SK-N-MC (cell line): ENCODE results near the gene KRT6C.

Experiments
- DNase-seq: peaks from one replicate; pipeline ENCODE4 v3.0.0-alpha.2; 2011; ENCODE audit warnings: low read depth, low spot score
- H3K27ac ChIP-seq: fragments of 200-600 bp; sonication (generic); 2 replicates; pipeline ENCODE4 v1.5.1; 2016; ENCODE audit warnings: mixed run types
- H3K36me3 ChIP-seq: fragments of 200-600 bp; sonication (generic); 2 replicates; pipeline ENCODE4 v1.6.1; 2017; ENCODE audit warnings: antibody characterized with exemption, low read length, mixed read lengths; ENCODE audit not compliant: insufficient read depth
- H3K4me3 ChIP-seq: fragments of 200-600 bp; sonication (generic); 2 replicates; pipeline ENCODE4 v1.5.1; 2016
- H3K9ac ChIP-seq: fragments of 200-600 bp; sonication (generic); 2 replicates; pipeline ENCODE4 v1.8.0; 2017; ENCODE audit warnings: mixed run types, mixed read lengths; ENCODE audit not compliant: insufficient read length
- H3K9me3 ChIP-seq: fragments of 200-600 bp; sonication (generic); 2 replicates; pipeline ENCODE4 v1.6.1; 2017; ENCODE audit warnings: low read depth, mild to moderate bottlenecking, antibody characterized with exemption, low read length, moderate library complexity, mixed read lengths
- EZH2 ChIP-seq: fragments of 200-600 bp; sonication (generic); IDR thresholded peaks from one replicate; pipeline ENCODE4 v1.6.1; 2017; ENCODE audit warnings: antibody characterized with exemption
- FOXP2 ChIP-seq: optimal IDR thresholded peaks from 2 replicates; pipeline ENCODE3; 2011; ENCODE audit warnings: mild to moderate bottlenecking, moderate library complexity; ENCODE audit not compliant: insufficient read depth; ENCODE audit errors: extremely low read length, control extremely low read depth
- POLR2AphosphoS5 ChIP-seq: IDR thresholded peaks from 2 replicates; pipeline ENCODE4 v1.6.1; 2012; ENCODE audit warnings: mild to moderate bottlenecking, low read depth, low read length, borderline replicate concordance

KRT6C gene

DNA sequence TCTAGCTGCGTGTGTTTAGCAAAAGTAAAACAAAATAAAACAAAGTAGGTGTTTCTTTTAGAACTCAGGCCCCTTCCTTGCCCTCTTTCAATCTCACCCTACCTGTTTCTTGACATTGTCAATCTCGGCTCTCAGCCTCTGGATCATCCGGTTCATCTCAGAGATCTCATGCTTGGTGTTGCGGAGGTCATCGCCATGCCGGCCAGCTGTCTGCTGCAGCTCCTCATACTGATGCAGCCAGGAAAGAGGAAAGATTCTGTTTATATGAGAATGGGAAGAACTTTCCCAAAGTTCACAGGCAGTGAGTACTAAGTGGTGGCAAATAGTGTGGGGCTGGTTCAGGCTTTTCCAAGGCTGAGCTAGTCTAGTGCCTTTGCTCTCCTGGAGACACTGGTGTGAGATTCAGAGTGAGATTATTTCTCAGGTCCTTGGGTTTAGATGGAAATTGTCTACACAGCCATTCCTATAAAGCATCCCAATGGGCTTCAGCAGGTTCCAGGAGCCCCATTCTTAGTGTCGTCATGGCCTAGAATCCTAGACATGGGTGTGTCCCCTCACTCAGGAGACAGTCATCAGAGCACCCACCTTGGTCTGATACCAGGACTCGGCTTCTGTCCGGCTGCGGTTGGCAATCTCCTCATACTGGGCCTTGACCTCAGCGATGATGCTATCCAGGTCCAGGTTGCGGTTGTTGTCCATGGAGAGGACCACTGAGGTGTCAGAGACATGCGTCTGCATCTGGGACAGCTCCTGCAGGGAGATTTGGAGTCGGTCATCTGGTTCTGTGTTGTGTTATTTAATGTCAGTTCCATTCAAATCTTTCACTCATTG lies 43.6 kb upstream of the KRT6C start:
- no peaks in the 10 kb centered on the region for H3K36me3 ChIP-seq
- no peak overlapping the region for H3K4me3 ChIP-seq
- H3K9me3 ChIP-seq: no peaks in the 10 kb centered on the region
- DNase-seq: no peak
- TF ChIP-seq FOXP2: no peak
- TF ChIP-seq POLR2AphosphoS5: no peak
- TF ChIP-seq EZH2: no peak
- H3K27ac ChIP-seq: no peak overlapping the region
- no peak overlapping the region for H3K9ac ChIP-seq

GRCh38 chr12:52515927-52516831 lies 42.6 kb upstream of the KRT6C start:
- DNase-seq: no peak
- TF ChIP-seq EZH2: no peak
- no peak for TF ChIP-seq FOXP2
- TF ChIP-seq POLR2AphosphoS5: no peak
- no peak overlapping the region for H3K4me3 ChIP-seq
- H3K36me3 ChIP-seq: no peaks in the 10 kb centered on the region
- no peak overlapping the region for H3K27ac ChIP-seq
- H3K9ac ChIP-seq: no peak overlapping the region
- no peaks in the 10 kb centered on the region for H3K9me3 ChIP-seq

DNA sequence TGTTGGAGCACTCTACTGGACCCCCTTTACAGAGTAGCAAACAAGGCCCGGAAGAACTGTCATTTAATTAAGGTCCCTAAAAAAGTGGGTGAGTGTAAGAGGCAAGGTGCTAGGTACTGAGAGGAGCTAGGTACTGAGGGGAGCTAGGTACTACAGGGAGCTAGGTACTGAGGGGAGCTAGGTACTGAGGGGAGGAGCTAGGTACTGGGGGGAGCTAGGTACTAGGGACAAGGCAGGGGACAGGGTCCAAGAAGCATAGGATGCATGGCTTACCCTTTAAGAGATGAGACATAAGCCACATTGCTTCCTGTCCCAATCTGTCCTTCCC lies 41.7 kb upstream of the KRT6C start:
- Histone ChIP-seq H3K27ac (no peak overlapping the region), H3K4me3 (no peak overlapping the region), H3K9ac (no peak overlapping the region), H3K9me3 (no peaks in the 10 kb centered on the region), H3K36me3 (no peaks in the 10 kb centered on the region)
- no peak for DNase-seq
- TF ChIP-seq EZH2 (no peak), FOXP2 (no peak), POLR2AphosphoS5 (no peak)

GRCh38 chr12:52514471-52515318 lies 41.1 kb upstream of the KRT6C start:
- Histone ChIP-seq H3K27ac (no peak overlapping the region), H3K36me3 (no peaks in the 10 kb centered on the region), H3K9ac (no peak overlapping the region), H3K4me3 (no peak overlapping the region), H3K9me3 (no peaks in the 10 kb centered on the region)
- TF ChIP-seq FOXP2 (no peak), EZH2 (no peak), POLR2AphosphoS5 (no peak)
- DNase-seq: no peak

DNA sequence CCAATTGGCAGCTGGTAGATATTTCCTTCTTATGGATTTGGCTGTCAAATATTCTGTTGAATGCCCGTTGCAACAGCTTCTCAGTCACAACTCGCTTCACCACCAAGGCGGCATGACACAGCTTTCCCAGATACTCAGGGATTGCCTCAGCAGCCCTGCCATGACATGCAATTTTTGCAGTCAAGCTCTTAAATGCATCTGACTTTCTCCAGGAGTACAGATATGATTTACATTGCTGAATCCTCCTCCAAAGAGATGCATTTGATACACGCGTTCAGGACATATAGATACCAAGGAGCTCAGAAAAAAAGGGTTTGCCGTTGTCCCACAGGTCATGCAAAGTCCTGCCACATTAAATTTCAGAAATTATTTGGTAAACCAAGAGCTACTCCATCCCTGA lies 40.1 kb upstream of the KRT6C start:
- TF ChIP-seq EZH2 (no peak), FOXP2 (no peak), POLR2AphosphoS5 (no peak)
- no peak overlapping the region for H3K9ac ChIP-seq

DNA sequence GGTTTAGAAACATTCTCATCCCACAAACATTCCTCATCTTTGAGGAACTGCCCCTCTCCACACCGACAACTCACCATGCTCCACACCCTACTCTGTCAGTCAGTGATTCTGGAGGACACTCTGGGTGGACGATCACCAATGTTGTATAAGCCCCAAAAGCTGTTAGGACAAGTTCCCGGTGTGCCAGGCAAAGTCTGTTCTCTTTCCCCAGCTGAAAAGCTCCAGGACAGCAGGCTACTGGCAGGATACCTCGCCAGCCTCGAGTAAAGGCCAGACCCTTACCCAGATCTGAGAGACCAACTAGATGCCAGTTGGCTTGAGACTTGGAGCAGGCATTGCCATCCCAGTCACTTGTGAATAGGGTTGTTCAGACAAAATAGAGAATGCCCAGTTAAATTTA lies 34.6 kb upstream of the KRT6C start:
- Histone ChIP-seq H3K4me3 (no peak overlapping the region), H3K9ac (no peak overlapping the region), H3K36me3 (no peaks in the 10 kb centered on the region), H3K9me3 (no peaks in the 10 kb centered on the region), H3K27ac (no peak overlapping the region)
- TF ChIP-seq EZH2 (no peak), FOXP2 (no peak), POLR2AphosphoS5 (no peak)
- DNase-seq: no peak

More for the DNA sequence above, 40.1 kb upstream of the KRT6C start:
- DNase-seq: no peak
- H3K9me3 ChIP-seq: no peaks in the 10 kb centered on the region
- H3K4me3 ChIP-seq: no peak overlapping the region
- H3K36me3 ChIP-seq: no peaks in the 10 kb centered on the region
- no peak overlapping the region for H3K27ac ChIP-seq

DNA sequence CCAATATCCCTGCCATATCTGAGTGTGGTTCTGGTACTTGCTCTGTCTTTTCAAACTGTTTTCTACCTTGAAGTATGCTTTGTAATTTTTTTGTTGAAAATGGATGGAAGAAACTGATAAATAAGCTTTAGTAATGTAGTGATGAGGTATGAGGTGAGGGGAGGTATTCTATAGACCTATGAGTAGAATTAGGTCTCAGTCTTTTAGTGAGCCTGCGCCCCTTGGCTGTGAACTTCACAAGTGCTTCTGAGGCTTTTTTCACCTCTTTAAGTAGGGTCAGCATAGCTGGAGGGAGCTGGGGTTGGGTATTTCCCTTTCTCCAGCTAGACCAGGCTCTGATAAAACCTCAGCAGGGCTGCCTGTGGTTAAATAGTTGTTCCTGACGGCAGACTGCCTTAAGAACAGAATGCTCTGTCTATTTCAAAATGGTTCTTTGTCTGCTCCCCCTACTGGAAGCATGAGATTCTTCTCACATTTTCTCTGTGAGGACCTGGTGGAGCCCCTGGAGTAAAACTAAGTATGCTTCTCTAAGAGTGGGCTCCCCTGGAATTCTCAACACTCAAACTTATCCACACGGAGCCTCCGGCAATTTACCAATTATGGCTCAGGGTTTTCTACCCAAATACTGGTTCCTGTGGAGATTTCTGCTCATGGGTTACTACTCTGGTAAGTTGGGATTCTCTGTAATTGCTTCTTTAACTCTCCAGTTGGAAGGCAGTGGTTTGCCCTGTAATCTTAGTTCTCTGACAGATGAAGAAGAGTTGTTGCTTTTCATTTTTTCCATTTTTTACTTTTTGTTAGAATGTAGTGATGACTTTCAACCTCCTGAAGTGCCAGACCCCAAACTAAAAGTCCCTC lies 33.5 kb upstream of the KRT6C start:
- Histone ChIP-seq H3K9ac (no peak overlapping the region), H3K9me3 (no peaks in the 10 kb centered on the region), H3K4me3 (no peak overlapping the region), H3K36me3 (no peaks in the 10 kb centered on the region), H3K27ac (no peak overlapping the region)
- DNase-seq: no peak
- TF ChIP-seq EZH2: no peak
- no peak for TF ChIP-seq POLR2AphosphoS5
- no peak for TF ChIP-seq FOXP2
